ENCODE measurements around the gene PPME1.

Gene PPME1

DNA sequence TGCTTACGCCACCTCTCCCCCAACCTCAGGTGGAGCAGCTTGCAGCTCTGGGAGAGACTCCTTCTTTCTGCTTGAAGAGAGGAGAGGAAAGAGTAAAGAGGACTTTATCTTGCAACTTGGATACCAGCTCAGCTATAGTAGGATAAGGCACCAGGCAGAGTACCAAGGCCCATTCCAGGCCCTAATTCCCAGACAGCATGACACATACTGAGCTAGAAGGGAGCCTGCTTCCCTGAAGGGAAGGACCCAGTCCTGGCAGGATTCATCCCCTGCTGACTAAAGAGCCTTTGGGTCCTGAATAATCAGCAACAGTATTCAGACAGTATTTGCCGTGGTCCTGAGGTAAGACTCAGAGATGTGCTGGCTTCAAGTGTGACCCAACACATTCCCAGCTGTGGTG, 41.4 kb downstream of the PPME1 start:
- Histone ChIP-seq H3K4me3 (ENCODE audit: low read length) (no peak overlapping the region), H3K36me3 (ENCODE audit: insufficient read depth, low read length) (peaks cover 50% of the 10 kb centered on the region), H2AFZ (ENCODE audit: low read depth, low read length) (no peak overlapping the region), H3K27me3 (ENCODE audit: insufficient read depth, low read length) (no peaks in the 10 kb centered on the region), H3K4me1 (ENCODE audit: insufficient read depth, low read length) (no peaks in the 10 kb centered on the region), H3K9me3 (ENCODE audit: low read length) (peaks cover 21% of the 10 kb centered on the region)

DNA sequence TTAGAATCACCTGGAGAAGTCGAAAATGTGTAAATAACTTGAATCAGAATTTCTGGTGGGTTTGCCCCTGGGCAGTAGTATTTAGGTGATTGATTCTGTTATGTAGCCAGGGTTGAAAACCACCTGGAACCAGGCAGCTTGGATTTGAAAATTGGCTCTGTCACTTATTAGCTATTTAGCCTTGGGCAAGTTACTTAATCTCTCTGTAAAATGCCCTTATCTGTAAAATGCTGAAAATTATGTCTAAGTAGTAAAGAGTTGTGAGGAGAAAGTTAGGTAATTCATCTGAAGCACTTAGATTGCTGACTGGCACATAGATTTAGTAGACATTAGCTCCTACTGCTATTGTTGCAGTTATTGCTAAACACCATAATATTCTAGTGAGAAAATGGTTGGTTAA, 49.3 kb downstream of the PPME1 start:
- H3K4me3 ChIP-seq (ENCODE audit: low read length): no peak overlapping the region
- no peaks in the 10 kb centered on the region for H3K27me3 ChIP-seq (ENCODE audit: insufficient read depth, low read length)
- H3K9me3 ChIP-seq (ENCODE audit: low read length): peaks cover 2% of the 10 kb centered on the region
- H3K4me1 ChIP-seq (ENCODE audit: insufficient read depth, low read length): no peaks in the 10 kb centered on the region
- H3K36me3 ChIP-seq (ENCODE audit: insufficient read depth, low read length): peaks cover 8% of the 10 kb centered on the region
- no peak overlapping the region for H2AFZ ChIP-seq (ENCODE audit: low read depth, low read length)

DNA sequence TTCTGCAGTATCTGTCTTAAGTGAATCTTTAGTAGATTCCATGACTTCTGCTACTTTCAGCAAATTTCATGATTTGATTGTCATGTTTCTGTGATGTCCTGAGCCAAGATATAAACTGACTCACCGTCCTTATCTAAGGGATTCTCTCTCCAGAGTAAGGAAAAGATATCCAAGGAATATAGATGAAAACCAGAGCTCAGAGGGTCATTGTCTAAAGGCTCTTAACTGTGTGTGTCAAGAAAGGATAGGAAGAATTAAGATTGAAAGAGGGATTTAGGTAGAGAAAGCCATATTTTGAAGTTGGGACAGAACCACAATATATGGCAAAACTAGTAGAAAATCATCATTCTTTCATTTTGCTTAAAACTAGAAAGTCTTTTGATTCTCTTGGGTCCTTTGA, 50.7 kb downstream of the PPME1 start:
- Histone ChIP-seq H3K4me1 (ENCODE audit: insufficient read depth, low read length) (no peaks in the 10 kb centered on the region), H2AFZ (ENCODE audit: low read depth, low read length) (no peak overlapping the region), H3K27me3 (ENCODE audit: insufficient read depth, low read length) (no peaks in the 10 kb centered on the region), H3K9me3 (ENCODE audit: low read length) (peaks cover 2% of the 10 kb centered on the region), H3K36me3 (ENCODE audit: insufficient read depth, low read length) (peaks cover 14% of the 10 kb centered on the region), H3K4me3 (ENCODE audit: low read length) (no peak overlapping the region)

DNA sequence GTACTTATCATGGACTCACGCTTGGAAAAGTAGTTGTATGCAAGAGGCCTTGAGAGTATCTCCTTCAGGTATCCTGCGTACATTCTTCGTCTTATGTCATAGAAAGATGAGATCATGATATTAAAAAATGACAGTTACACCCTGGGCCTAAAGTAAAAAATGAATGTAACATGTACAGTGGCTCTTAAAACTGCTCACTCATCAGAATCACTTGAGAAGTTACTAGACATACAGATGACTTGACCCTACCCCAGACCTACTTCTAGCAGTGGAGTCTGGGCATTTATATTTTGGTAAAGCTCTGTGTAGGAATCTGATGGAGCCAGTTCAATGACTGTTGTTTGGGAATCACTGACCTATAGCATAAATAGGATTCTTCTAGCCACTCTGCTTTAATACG, 54.5 kb downstream of the PPME1 start:
- no peaks in the 10 kb centered on the region for H3K4me1 ChIP-seq (ENCODE audit: insufficient read depth, low read length)
- no peak overlapping the region for H3K4me3 ChIP-seq (ENCODE audit: low read length)
- no peak overlapping the region for H2AFZ ChIP-seq (ENCODE audit: low read depth, low read length)
- peaks cover 34% of the 10 kb centered on the region for H3K36me3 ChIP-seq (ENCODE audit: insufficient read depth, low read length)
- no peaks in the 10 kb centered on the region for H3K27me3 ChIP-seq (ENCODE audit: insufficient read depth, low read length)
- H3K9me3 ChIP-seq (ENCODE audit: low read length): peaks cover 2% of the 10 kb centered on the region

DNA sequence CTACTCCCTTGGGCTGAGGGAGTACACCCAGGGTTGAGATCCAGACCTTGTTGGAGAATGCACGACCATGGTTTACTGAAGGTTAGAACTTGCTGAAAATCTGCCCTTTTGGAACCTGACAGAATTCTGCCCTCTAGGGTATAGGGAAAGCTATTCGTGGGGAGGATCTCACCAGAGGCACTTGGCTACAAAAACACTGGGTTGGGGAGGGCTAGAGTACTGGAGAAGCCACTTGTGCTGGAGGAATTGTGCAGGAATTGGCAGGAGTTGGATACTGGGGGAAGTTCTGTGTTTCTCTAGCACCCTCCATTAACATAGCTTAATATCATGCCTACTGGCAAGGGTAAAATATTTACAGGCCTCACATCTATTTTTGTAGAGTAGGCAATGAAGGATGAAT, 55.8 kb downstream of the PPME1 start:
- Histone ChIP-seq H3K9me3 (ENCODE audit: low read length) (peaks cover 2% of the 10 kb centered on the region), H3K4me1 (ENCODE audit: insufficient read depth, low read length) (no peaks in the 10 kb centered on the region), H2AFZ (ENCODE audit: low read depth, low read length) (no peak overlapping the region), H3K27me3 (ENCODE audit: insufficient read depth, low read length) (no peaks in the 10 kb centered on the region), H3K4me3 (ENCODE audit: low read length) (no peak overlapping the region), H3K36me3 (ENCODE audit: insufficient read depth, low read length) (peaks cover 46% of the 10 kb centered on the region)

DNA sequence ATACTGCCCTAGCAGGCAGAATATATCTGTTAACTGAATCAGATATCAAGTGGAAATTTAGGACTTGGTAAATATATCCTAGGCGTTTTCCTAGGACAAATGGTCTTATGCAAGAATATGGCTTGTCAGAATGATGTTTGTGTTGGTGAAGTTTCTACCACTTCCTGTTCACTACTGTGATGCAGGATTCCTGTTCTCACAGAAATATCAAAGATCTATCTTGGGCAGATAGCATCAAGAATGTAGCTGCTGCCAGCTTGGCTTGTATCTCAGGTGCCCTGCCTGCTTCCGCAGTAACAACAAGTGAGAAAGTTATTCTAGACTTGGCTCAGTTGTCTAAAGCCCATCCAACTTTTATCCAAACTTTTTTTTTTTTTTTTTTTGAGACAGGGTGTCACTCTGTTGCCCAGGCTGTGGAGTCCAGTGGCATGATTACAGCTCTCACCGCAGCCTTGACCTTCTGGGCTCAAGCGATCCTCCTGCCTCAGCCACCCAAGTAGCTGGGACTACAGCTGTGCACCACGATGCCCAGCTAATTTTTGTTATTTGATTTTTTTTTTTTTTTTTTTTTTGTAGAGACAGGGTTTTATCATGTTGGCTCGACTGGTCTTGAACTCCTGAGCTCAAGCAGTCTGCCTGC, 61.3 kb downstream of the PPME1 start:
- Histone ChIP-seq H3K4me3 (ENCODE audit: low read length) (no peak overlapping the region), H2AFZ (ENCODE audit: low read depth, low read length) (no peak overlapping the region), H3K4me1 (ENCODE audit: insufficient read depth, low read length) (peaks cover 3% of the 10 kb centered on the region), H3K36me3 (ENCODE audit: insufficient read depth, low read length) (peaks cover 62% of the 10 kb centered on the region), H3K9me3 (ENCODE audit: low read length) (no peaks in the 10 kb centered on the region), H3K27me3 (ENCODE audit: insufficient read depth, low read length) (no peaks in the 10 kb centered on the region)

DNA sequence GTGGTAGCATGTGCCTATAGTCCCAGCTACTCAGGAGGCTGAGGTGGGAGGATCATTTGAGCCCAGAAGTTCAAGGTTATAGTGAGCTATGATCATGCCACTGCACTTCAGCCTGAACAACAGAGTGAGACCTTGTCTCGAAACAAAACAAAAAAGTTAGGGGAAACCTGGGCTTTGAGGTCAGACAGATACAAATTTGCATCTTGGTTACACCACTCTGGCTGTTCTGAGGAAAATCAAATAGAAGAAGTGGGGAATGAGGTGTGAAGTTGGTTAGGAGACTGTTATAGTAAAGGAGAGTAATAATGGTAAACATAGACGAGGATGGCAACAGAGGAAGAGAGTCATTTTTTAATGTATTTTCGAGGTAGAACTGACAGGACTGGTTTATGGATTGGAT, 62.6 kb downstream of the PPME1 start:
- no peak overlapping the region for H2AFZ ChIP-seq (ENCODE audit: low read depth, low read length)
- no peaks in the 10 kb centered on the region for H3K9me3 ChIP-seq (ENCODE audit: low read length)
- no peak overlapping the region for H3K4me3 ChIP-seq (ENCODE audit: low read length)
- H3K36me3 ChIP-seq (ENCODE audit: insufficient read depth, low read length): peaks cover 66% of the 10 kb centered on the region
- no peaks in the 10 kb centered on the region for H3K27me3 ChIP-seq (ENCODE audit: insufficient read depth, low read length)
- peaks cover 3% of the 10 kb centered on the region for H3K4me1 ChIP-seq (ENCODE audit: insufficient read depth, low read length)

DNA sequence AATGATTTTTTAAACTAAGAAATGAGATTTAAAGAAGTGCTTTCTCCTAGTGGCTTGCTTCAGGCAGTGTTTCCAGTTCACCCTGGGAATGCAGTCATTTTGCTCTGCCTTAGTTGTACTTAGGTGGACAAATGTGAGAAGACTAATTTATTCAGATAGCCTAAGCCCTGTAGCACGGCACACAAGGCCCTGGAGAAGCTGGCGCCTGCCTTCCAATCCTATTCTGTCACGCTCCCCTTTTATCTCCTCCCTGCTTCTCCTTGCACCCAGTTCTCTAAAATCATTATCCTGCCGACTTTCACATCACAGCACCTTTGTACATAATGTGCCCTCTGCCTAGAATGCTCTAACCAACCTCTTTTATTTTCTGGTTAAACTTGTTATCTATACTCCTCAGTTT, 64.0 kb downstream of the PPME1 start:
- H3K4me3 ChIP-seq (ENCODE audit: low read length): no peak overlapping the region
- peaks cover 3% of the 10 kb centered on the region for H3K4me1 ChIP-seq (ENCODE audit: insufficient read depth, low read length)
- H3K9me3 ChIP-seq (ENCODE audit: low read length): peaks cover 1% of the 10 kb centered on the region
- peaks cover 68% of the 10 kb centered on the region for H3K36me3 ChIP-seq (ENCODE audit: insufficient read depth, low read length)
- H2AFZ ChIP-seq (ENCODE audit: low read depth, low read length): no peak overlapping the region
- H3K27me3 ChIP-seq (ENCODE audit: insufficient read depth, low read length): no peaks in the 10 kb centered on the region

DNA sequence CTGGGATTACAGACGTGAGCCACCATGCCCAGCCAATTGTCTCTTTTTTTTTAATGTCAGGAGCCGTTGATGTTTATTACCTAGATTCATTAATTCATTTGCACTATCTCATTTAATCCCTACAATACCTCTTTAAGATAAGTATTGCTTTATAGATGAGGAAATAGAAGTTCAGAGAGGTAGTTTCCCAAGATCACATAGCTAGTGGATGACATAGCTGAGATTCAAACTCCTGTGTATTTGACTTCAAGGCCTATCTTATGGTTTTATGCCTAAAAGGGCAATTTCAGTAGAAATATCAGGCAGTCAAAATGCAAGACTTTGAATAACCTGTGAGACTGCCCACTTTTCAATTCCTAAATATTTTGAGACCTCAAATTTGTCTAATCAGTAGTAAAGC, 66.5 kb downstream of the PPME1 start:
- Histone ChIP-seq H3K9me3 (ENCODE audit: low read length) (peaks cover 1% of the 10 kb centered on the region), H3K4me3 (ENCODE audit: low read length) (no peak overlapping the region), H3K4me1 (ENCODE audit: insufficient read depth, low read length) (peaks cover 3% of the 10 kb centered on the region), H3K27me3 (ENCODE audit: insufficient read depth, low read length) (no peaks in the 10 kb centered on the region), H2AFZ (ENCODE audit: low read depth, low read length) (no peak overlapping the region), H3K36me3 (ENCODE audit: insufficient read depth, low read length) (peaks cover 61% of the 10 kb centered on the region)

DNA sequence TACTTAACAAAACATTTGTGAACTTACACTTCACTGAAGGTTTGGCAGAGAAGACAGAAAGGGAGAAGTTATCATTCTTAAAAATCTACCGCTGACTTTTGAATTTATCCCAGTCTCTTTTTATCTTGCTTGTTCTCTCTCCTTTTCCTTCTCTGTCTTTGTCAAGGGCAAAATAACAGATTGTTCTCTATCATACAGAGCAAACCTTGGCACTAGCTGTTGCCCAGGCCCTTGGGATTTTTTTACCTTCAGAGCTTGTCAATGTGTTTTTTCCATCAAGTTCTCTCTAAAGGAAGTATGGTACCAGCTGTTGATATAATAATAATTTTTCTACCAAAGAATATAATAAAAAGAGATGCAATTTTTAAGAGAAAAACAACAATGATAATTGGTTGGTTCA, 67.2 kb downstream of the PPME1 start:
- Histone ChIP-seq H3K27me3 (ENCODE audit: insufficient read depth, low read length) (no peaks in the 10 kb centered on the region), H3K4me3 (ENCODE audit: low read length) (no peak overlapping the region), H3K4me1 (ENCODE audit: insufficient read depth, low read length) (peaks cover 3% of the 10 kb centered on the region), H3K9me3 (ENCODE audit: low read length) (peaks cover 4% of the 10 kb centered on the region), H3K36me3 (ENCODE audit: insufficient read depth, low read length) (peaks cover 61% of the 10 kb centered on the region), H2AFZ (ENCODE audit: low read depth, low read length) (no peak overlapping the region)

DNA sequence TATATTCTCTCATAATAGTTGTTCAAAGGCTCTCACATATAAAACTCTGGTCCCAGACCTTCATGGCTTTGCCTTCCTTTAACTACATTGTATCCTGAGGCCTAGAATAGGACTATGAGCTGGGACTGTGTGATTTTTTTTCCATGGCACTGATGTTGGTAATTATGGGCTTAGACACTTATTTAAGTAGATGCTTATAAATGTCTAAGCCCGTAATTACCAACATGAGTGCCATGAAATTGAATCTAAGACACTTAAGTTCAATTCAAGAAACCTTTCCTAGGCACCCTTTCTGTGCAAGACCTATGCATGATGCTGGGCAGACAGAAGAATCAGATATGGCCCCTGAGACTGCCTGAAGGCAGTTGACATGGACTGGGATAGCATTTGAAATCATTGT, 77.4 kb downstream of the PPME1 start:
- Histone ChIP-seq H3K4me1 (ENCODE audit: insufficient read depth, low read length) (no peaks in the 10 kb centered on the region), H3K9me3 (ENCODE audit: low read length) (peaks cover 3% of the 10 kb centered on the region), H3K36me3 (ENCODE audit: insufficient read depth, low read length) (peaks cover 77% of the 10 kb centered on the region), H3K27me3 (ENCODE audit: insufficient read depth, low read length) (no peaks in the 10 kb centered on the region), H2AFZ (ENCODE audit: low read depth, low read length) (no peak overlapping the region), H3K4me3 (ENCODE audit: low read length) (no peak overlapping the region)

DNA sequence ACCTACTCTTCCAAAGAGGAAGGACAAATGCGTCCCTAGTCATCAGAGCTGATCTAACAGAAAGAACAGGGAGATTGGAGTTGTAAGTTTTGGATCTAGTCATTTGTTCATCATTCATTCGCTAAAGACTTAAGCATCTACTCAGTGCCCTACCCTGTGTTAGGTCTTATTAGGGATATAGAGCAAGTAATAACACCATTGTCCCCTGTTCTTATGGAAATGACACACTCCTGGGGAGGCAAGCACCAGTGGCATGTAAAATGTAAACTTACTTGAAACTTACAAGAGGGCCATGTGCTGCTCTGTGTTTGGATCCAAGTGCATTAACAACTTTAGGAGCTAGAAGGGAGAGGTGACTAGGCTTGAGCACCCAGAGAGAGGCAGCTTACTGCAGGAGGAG, 78.4 kb downstream of the PPME1 start:
- H3K4me1 ChIP-seq (ENCODE audit: insufficient read depth, low read length): no peaks in the 10 kb centered on the region
- H3K36me3 ChIP-seq (ENCODE audit: insufficient read depth, low read length): peaks cover 85% of the 10 kb centered on the region

DNA sequence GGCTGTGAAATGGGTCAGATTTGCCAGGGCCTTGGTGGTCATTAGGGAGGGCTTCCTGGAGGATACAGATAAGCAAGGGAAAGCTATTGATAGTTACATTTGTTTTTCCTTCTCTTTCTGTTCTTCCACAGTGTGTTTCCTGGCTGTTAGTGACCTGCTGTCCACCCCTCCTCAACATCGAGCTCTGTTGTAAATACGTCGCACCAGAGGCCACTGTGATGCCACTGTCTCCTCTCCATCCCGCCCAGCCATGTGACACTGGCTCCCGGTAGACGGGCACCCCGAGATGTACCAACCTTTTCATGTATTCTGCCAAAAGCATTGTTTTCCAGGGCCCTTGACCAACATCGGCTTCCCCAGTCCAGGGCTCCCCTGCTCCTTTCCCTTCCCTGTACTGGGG, 82.3 kb downstream of the PPME1 start:
- H3K4me3 ChIP-seq (ENCODE audit: low read length): no peak overlapping the region
- peaks cover 67% of the 10 kb centered on the region for H3K36me3 ChIP-seq (ENCODE audit: insufficient read depth, low read length)
- H3K9me3 ChIP-seq (ENCODE audit: low read length): no peaks in the 10 kb centered on the region
- no peaks in the 10 kb centered on the region for H3K27me3 ChIP-seq (ENCODE audit: insufficient read depth, low read length)
- no peak overlapping the region for H2AFZ ChIP-seq (ENCODE audit: low read depth, low read length)
- no peaks in the 10 kb centered on the region for H3K4me1 ChIP-seq (ENCODE audit: insufficient read depth, low read length)

More for the DNA sequence above, 78.4 kb downstream of the PPME1 start:
- Histone ChIP-seq H2AFZ (ENCODE audit: low read depth, low read length) (no peak overlapping the region), H3K4me3 (ENCODE audit: low read length) (no peak overlapping the region), H3K27me3 (ENCODE audit: insufficient read depth, low read length) (no peaks in the 10 kb centered on the region), H3K9me3 (ENCODE audit: low read length) (peaks cover 3% of the 10 kb centered on the region)

DNA sequence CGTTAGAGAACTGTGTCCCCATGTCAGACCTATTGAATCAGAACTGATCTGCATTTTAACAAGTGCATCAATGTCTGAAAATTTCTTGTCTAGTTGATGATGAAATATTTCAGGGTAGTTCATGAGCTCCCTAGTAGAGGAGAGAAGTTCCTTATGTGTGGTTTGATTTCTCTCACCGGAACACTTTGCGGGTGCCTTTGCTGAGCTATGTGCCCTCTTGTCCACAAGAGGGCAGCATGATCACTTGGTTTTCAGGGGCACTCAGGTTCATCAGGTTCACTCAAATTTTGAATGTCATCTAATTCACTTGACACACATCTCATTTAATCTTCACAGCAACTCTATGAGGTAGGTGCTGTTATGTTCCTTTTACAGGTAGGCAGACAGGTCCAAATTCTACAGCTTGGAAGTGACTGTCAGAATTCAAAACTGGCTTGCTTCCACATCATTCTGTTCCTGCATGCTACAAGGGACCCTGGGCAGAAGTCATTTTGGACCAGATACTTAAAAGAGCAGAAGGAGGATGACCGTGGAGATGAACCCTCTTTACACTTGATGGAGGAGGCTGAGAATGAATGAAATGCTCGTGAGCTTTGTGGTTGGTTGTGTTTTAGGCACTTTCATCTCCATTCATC, 84.8 kb downstream of the PPME1 start:
- Histone ChIP-seq H3K9me3 (ENCODE audit: low read length) (no peaks in the 10 kb centered on the region), H2AFZ (ENCODE audit: low read depth, low read length) (no peak overlapping the region), H3K27me3 (ENCODE audit: insufficient read depth, low read length) (no peaks in the 10 kb centered on the region), H3K4me1 (ENCODE audit: insufficient read depth, low read length) (no peaks in the 10 kb centered on the region), H3K4me3 (ENCODE audit: low read length) (no peak overlapping the region), H3K36me3 (ENCODE audit: insufficient read depth, low read length) (peaks cover 44% of the 10 kb centered on the region)
